ENCODE results near the gene PTPRK.

DNA sequence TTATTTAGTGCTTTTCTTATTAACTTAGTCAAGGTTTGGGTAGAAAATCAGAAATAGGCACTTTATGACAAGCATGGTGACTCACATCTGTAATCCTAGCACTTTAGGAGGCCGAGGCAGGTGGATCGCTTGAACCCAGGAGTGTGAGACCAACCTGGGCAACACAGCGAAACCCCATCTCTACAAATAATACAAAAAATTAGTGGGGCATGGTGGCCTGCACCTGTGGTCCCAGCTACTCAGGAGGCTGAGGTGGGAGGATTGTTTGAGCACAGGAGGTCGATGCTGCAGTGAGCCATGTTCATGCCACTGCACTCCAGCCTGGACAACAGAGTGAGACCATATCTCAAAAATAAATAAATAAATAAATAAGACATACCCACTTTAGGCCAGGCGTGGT is 568.2 kb downstream of the PTPRK start:
- TF ChIP-seq POLR2A (IDR thresholded peaks at IDR 0.05; ENCODE audit: low read length) (no peak), GATA1 (IDR thresholded peaks at IDR 0.05; ENCODE audit: low read depth, low read length) (no peak)

Measured in erythroblast (primary cell).